Osteocyte (in vitro differentiated cells): ENCODE measurements around the gene GTF2B. TPM values are rescaled to one million over a fixed set of nuclear protein-coding genes. Genes with fewer than 3 reads are reported as not detected.
A peak's percentile ranks its signal among the peaks of the same experiment; 100 is the strongest.

Experiments used
- DNase-seq: peaks from one replicate; pipeline ENCODE4 v3.0.0; 2021; ENCODE audit warnings: mixed read lengths; ENCODE audit not compliant: unreplicated experiment; ENCODE audit errors: extremely low spot score
- H3K27ac Mint-ChIP-seq: one replicate; pipeline ENCODE4 v1.8.0; 2021; ENCODE audit warnings: mild to moderate bottlenecking, mixed read lengths; ENCODE audit not compliant: unreplicated experiment
- H3K27me3 Mint-ChIP-seq: one replicate; pipeline ENCODE4 v1.8.0; 2021; ENCODE audit warnings: mixed read lengths; ENCODE audit not compliant: unreplicated experiment
- H3K36me3 Mint-ChIP-seq: one replicate; pipeline ENCODE4 v1.8.0; 2021; ENCODE audit warnings: mixed read lengths; ENCODE audit not compliant: unreplicated experiment
- H3K4me1 Mint-ChIP-seq: one replicate; pipeline ENCODE4 v1.8.0; 2021; ENCODE audit warnings: mixed read lengths; ENCODE audit not compliant: unreplicated experiment
- H3K4me3 Mint-ChIP-seq: one replicate; pipeline ENCODE4 v1.8.0; 2021; ENCODE audit warnings: mild to moderate bottlenecking, moderate library complexity, mixed read lengths; ENCODE audit not compliant: unreplicated experiment
- H3K9me3 Mint-ChIP-seq: one replicate; pipeline ENCODE4 v1.8.0; 2021; ENCODE audit warnings: mixed read lengths; ENCODE audit not compliant: unreplicated experiment
- total RNA-seq: library from RNA; stranded (reverse); gene quantifications from 2 replicates; pipeline ENCODE4 v1.2.1, GENCODE V29; 2021
- TF ChIP-seq, protein P1 (sequence below): fragments of 200-600 bp; sonication (generic); IDR thresholded peaks from 2 replicates; pipeline ENCODE4 v1.5.0; 2021; ENCODE audit warnings: antibody characterized with exemption, mild to moderate bottlenecking, moderate library complexity

GTF2B gene
- total RNA-seq, 1 donor from 2014 or later: 25.5 TPM

DNA sequence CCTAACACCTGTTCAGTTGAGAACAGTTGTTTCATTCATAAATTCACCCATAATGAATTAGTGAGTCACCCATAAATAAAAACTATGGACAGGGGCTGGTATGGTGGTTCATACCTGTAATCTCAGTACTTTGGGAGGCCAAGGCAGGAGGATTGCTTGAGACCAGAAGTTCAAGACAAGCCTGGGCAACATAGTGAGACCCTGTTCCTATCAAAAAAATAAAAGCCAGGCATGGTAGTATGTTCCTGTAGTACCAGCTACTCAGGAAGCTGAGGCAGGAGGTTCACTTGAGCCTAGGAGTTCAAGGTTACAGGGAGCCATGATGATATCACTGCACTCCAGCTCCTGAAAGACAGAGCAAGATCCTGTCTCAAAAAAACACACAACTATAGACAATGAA lies 79.0 kb downstream of the GTF2B start:
- Mint-ChIP-seq H3K9me3 (no peaks in the 10 kb centered on the region), H3K27ac (no peak overlapping the region), H3K36me3 (peaks cover 25% of the 10 kb centered on the region), H3K4me3 (no peak overlapping the region), H3K4me1 (peaks cover 5% of the 10 kb centered on the region), H3K27me3 (no peaks in the 10 kb centered on the region)
- DNase-seq: no peak
- TF ChIP-seq, protein P1, sequence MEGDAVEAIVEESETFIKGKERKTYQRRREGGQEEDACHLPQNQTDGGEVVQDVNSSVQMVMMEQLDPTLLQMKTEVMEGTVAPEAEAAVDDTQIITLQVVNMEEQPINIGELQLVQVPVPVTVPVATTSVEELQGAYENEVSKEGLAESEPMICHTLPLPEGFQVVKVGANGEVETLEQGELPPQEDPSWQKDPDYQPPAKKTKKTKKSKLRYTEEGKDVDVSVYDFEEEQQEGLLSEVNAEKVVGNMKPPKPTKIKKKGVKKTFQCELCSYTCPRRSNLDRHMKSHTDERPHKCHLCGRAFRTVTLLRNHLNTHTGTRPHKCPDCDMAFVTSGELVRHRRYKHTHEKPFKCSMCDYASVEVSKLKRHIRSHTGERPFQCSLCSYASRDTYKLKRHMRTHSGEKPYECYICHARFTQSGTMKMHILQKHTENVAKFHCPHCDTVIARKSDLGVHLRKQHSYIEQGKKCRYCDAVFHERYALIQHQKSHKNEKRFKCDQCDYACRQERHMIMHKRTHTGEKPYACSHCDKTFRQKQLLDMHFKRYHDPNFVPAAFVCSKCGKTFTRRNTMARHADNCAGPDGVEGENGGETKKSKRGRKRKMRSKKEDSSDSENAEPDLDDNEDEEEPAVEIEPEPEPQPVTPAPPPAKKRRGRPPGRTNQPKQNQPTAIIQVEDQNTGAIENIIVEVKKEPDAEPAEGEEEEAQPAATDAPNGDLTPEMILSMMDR: no peak

DNA sequence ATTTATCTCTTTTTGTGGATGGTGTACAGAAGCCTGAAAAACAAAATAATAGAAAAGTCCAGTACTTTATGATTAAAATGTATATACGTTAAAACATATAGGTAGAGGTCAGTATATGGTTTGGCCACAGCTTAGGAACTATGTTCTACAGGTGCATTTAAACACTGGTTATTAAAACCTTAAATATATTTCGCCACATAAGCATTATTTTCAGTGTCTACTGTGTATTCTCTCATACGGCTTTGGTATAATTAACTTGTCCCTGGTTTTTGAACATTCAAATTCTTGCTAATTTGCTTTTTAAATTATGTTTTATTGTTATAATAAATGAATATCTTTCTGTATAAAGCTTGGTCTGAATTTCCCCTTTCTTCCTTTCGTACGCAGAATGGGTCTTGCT lies 87.9 kb downstream of the GTF2B start:
- H3K9me3 Mint-ChIP-seq: peaks cover 6% of the 10 kb centered on the region
- no peak for DNase-seq
- H3K4me3 Mint-ChIP-seq: no peak overlapping the region
- peaks cover 35% of the 10 kb centered on the region for H3K36me3 Mint-ChIP-seq
- H3K27me3 Mint-ChIP-seq: no peaks in the 10 kb centered on the region
- TF ChIP-seq, protein P1: no peak
- H3K4me1 Mint-ChIP-seq: peaks cover 7% of the 10 kb centered on the region
- no peak overlapping the region for H3K27ac Mint-ChIP-seq

DNA sequence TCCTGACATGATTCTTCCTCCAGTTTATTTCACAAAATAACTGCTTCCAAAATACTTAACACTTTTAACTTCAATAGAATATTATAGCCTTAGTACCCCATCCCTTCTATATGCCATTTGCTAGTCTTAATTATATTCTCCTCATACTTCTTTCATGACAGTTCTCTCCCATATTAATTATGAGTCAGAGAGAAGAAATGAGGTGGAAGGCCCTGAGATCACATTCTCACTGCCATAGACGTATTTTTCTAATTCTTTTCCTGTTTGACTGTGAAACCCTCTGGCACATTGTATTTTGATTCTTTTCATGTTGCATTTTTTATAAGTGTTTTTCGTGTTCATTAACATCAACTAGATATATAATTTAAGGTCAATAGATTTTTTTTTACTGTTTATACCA lies 88.4 kb downstream of the GTF2B start:
- no peak for DNase-seq
- Mint-ChIP-seq H3K27ac (peak overlapping the region; percentile 52), H3K4me1 (peaks cover 7% of the 10 kb centered on the region), H3K9me3 (peaks cover 6% of the 10 kb centered on the region), H3K36me3 (peaks cover 37% of the 10 kb centered on the region), H3K27me3 (no peaks in the 10 kb centered on the region), H3K4me3 (no peak overlapping the region)
- TF ChIP-seq, protein P1: no peak

Other genes with a start within 250 kb of the GTF2B start
- gene PKN2, start 207.3 kb downstream of the GTF2B start, total RNA-seq: 43.8 and 46.8 TPM in 2 replicates
- 39.8 and 40.2 TPM in 2 replicates for gene KYAT3, start 101.1 kb upstream of the GTF2B start, total RNA-seq
- 13.5 and 14.3 TPM in 2 replicates for gene RBMXL1, start 101.1 kb upstream of the GTF2B start, total RNA-seq
- 16.2 and 18.3 TPM in 2 replicates for gene GBP3, start 131.3 kb upstream of the GTF2B start, total RNA-seq
- gene GBP1, start 173.6 kb upstream of the GTF2B start, total RNA-seq: 24.4 and 26.3 TPM in 2 replicates
- gene GBP2, start 234.5 kb upstream of the GTF2B start, total RNA-seq: 1.4 and 1.6 TPM in 2 replicates